ENCODE measurements around the gene HDAC9.

Gene HDAC9

GRCh38 chr7:18753972-18754610 is 258.5 kb downstream of the HDAC9 start:
- Histone ChIP-seq H3K27ac (ENCODE audit: low read depth, low read length) (no peak overlapping the region), H3K27me3 (ENCODE audit: insufficient read depth, low read length) (no peaks in the 10 kb centered on the region), H3K4me3 (ENCODE audit: low read length) (no peak overlapping the region), H3K9me3 (ENCODE audit: insufficient read depth, low read depth, low read length) (no peaks in the 10 kb centered on the region), H3K36me3 (ENCODE audit: insufficient read depth, low read length) (no peaks in the 10 kb centered on the region), H3K4me1 (ENCODE audit: insufficient read depth, low read length) (no peaks in the 10 kb centered on the region), H3K9ac (ENCODE audit: low read depth, low read length) (no peak overlapping the region)
- 92% methylated on average over 2 of the region's 3 CpGs for WGBS

- 82% methylated on average over 2 of the region's 2 CpGs for WGBS
- no peak overlapping the region for H3K4me3 ChIP-seq (ENCODE audit: low read length)
These were observed 259.2 kb downstream of the HDAC9 start for GRCh38 chr7:18754766-18755165.

GRCh38 chr7:18755793-18756192 is 260.2 kb downstream of the HDAC9 start:
- Histone ChIP-seq H3K4me3 (ENCODE audit: low read length) (no peak overlapping the region), H3K36me3 (ENCODE audit: insufficient read depth, low read length) (no peaks in the 10 kb centered on the region), H3K27ac (ENCODE audit: low read depth, low read length) (no peak overlapping the region), H3K4me1 (ENCODE audit: insufficient read depth, low read length) (no peaks in the 10 kb centered on the region), H3K27me3 (ENCODE audit: insufficient read depth, low read length) (no peaks in the 10 kb centered on the region), H3K9ac (ENCODE audit: low read depth, low read length) (no peak overlapping the region), H3K9me3 (ENCODE audit: insufficient read depth, low read depth, low read length) (no peaks in the 10 kb centered on the region)
- 86% methylated on average over 4 of the region's 4 CpGs for WGBS

More at GRCh38 chr7:18754766-18755165, 259.2 kb downstream of the HDAC9 start:
- no peaks in the 10 kb centered on the region for H3K4me1 ChIP-seq (ENCODE audit: insufficient read depth, low read length)
- H3K9ac ChIP-seq (ENCODE audit: low read depth, low read length), result no peak overlapping the region
- H3K27ac ChIP-seq (ENCODE audit: low read depth, low read length), result no peak overlapping the region
- H3K27me3 ChIP-seq (ENCODE audit: insufficient read depth, low read length), result no peaks in the 10 kb centered on the region
- no peaks in the 10 kb centered on the region for H3K36me3 ChIP-seq (ENCODE audit: insufficient read depth, low read length)
- H3K9me3 ChIP-seq (ENCODE audit: insufficient read depth, low read depth, low read length), result no peaks in the 10 kb centered on the region

GRCh38 chr7:18756378-18757050 is 261.0 kb downstream of the HDAC9 start:
- no peaks in the 10 kb centered on the region for H3K36me3 ChIP-seq (ENCODE audit: insufficient read depth, low read length)
- no peaks in the 10 kb centered on the region for H3K9me3 ChIP-seq (ENCODE audit: insufficient read depth, low read depth, low read length)
- H3K27me3 ChIP-seq (ENCODE audit: insufficient read depth, low read length), result no peaks in the 10 kb centered on the region
- no peak overlapping the region for H3K27ac ChIP-seq (ENCODE audit: low read depth, low read length)
- no peak overlapping the region for H3K9ac ChIP-seq (ENCODE audit: low read depth, low read length)
- H3K4me1 ChIP-seq (ENCODE audit: insufficient read depth, low read length), result no peaks in the 10 kb centered on the region
- WGBS, result 98% methylated on average over 6 of the region's 6 CpGs
- no peak overlapping the region for H3K4me3 ChIP-seq (ENCODE audit: low read length)

GRCh38 chr7:18760046-18760445 is 264.5 kb downstream of the HDAC9 start:
- H3K27ac ChIP-seq (ENCODE audit: low read depth, low read length), result no peak overlapping the region
- 92% methylated on average over 5 of the region's 5 CpGs for WGBS
- no peaks in the 10 kb centered on the region for H3K36me3 ChIP-seq (ENCODE audit: insufficient read depth, low read length)
- no peak overlapping the region for H3K4me3 ChIP-seq (ENCODE audit: low read length)
- H3K4me1 ChIP-seq (ENCODE audit: insufficient read depth, low read length), result no peaks in the 10 kb centered on the region; the same call in 1 of the 2 replicates
- H3K27me3 ChIP-seq (ENCODE audit: insufficient read depth, low read length), result no peaks in the 10 kb centered on the region
- no peak overlapping the region for H3K9ac ChIP-seq (ENCODE audit: low read depth, low read length)
- H3K9me3 ChIP-seq (ENCODE audit: insufficient read depth, low read depth, low read length), result no peaks in the 10 kb centered on the region

- no peak overlapping the region for H3K27ac ChIP-seq (ENCODE audit: low read depth, low read length)
- H3K4me3 ChIP-seq (ENCODE audit: low read length), result no peak overlapping the region
- H3K9ac ChIP-seq (ENCODE audit: low read depth, low read length), result no peak overlapping the region
- H3K27me3 ChIP-seq (ENCODE audit: insufficient read depth, low read length), result no peaks in the 10 kb centered on the region
- WGBS, result 89% methylated on average over 7 of the region's 7 CpGs
- H3K9me3 ChIP-seq (ENCODE audit: insufficient read depth, low read depth, low read length), result no peaks in the 10 kb centered on the region
- no peaks in the 10 kb centered on the region; the same call in 1 of the 2 replicates for H3K4me1 ChIP-seq (ENCODE audit: insufficient read depth, low read length)
- no peaks in the 10 kb centered on the region for H3K36me3 ChIP-seq (ENCODE audit: insufficient read depth, low read length)
These were observed 265.3 kb downstream of the HDAC9 start for GRCh38 chr7:18760631-18761445.

GRCh38 chr7:18762189-18762588 is 266.6 kb downstream of the HDAC9 start:
- WGBS, result 86% methylated on average over 3 of the region's 3 CpGs
- H3K9ac ChIP-seq (ENCODE audit: low read depth, low read length), result no peak overlapping the region
- no peak overlapping the region for H3K4me3 ChIP-seq (ENCODE audit: low read length)
- H3K36me3 ChIP-seq (ENCODE audit: insufficient read depth, low read length), result no peaks in the 10 kb centered on the region
- H3K27me3 ChIP-seq (ENCODE audit: insufficient read depth, low read length), result no peaks in the 10 kb centered on the region
- H3K4me1 ChIP-seq (ENCODE audit: insufficient read depth, low read length), result no peaks in the 10 kb centered on the region; the same call in 1 of the 2 replicates
- H3K27ac ChIP-seq (ENCODE audit: low read depth, low read length), result no peak overlapping the region
- H3K9me3 ChIP-seq (ENCODE audit: insufficient read depth, low read depth, low read length), result no peaks in the 10 kb centered on the region

- WGBS, result 85% methylated on average over 2 of the region's 2 CpGs
- Histone ChIP-seq H3K27me3 (ENCODE audit: insufficient read depth, low read length) (no peaks in the 10 kb centered on the region), H3K36me3 (ENCODE audit: insufficient read depth, low read length) (no peaks in the 10 kb centered on the region)
These were observed 272.7 kb downstream of the HDAC9 start for GRCh38 chr7:18768256-18768655.

GRCh38 chr7:18770154-18770811 is 274.7 kb downstream of the HDAC9 start:
- no peaks in the 10 kb centered on the region for H3K27me3 ChIP-seq (ENCODE audit: insufficient read depth, low read length)
- no peak overlapping the region for H3K4me3 ChIP-seq (ENCODE audit: low read length)
- H3K27ac ChIP-seq (ENCODE audit: low read depth, low read length), result no peak overlapping the region
- WGBS, result 87% methylated on average over 7 of the region's 7 CpGs
- H3K9ac ChIP-seq (ENCODE audit: low read depth, low read length), result no peak overlapping the region
- 0 out of 2 replicates have a peak, but pooled peaks cover 9% of the 10 kb centered on the region for H3K4me1 ChIP-seq (ENCODE audit: insufficient read depth, low read length)
- no peaks in the 10 kb centered on the region for H3K36me3 ChIP-seq (ENCODE audit: insufficient read depth, low read length)
- no peaks in the 10 kb centered on the region for H3K9me3 ChIP-seq (ENCODE audit: insufficient read depth, low read depth, low read length)

More at GRCh38 chr7:18768256-18768655, 272.7 kb downstream of the HDAC9 start:
- H3K27ac ChIP-seq (ENCODE audit: low read depth, low read length), result no peak overlapping the region
- no peak overlapping the region for H3K4me3 ChIP-seq (ENCODE audit: low read length)
- H3K9me3 ChIP-seq (ENCODE audit: insufficient read depth, low read depth, low read length), result no peaks in the 10 kb centered on the region
- no peak overlapping the region for H3K9ac ChIP-seq (ENCODE audit: low read depth, low read length)
- H3K4me1 ChIP-seq (ENCODE audit: insufficient read depth, low read length), result 0 out of 2 replicates have a peak, but pooled peaks cover 9% of the 10 kb centered on the region

GRCh38 chr7:18770822-18771221 is 275.3 kb downstream of the HDAC9 start:
- Histone ChIP-seq H3K27ac (ENCODE audit: low read depth, low read length) (no peak overlapping the region), H3K9ac (ENCODE audit: low read depth, low read length) (no peak overlapping the region)
- WGBS, result 20% methylated on average over 3 of the region's 3 CpGs

More at GRCh38 chr7:18770822-18771221, 275.3 kb downstream of the HDAC9 start:
- no peaks in the 10 kb centered on the region for H3K27me3 ChIP-seq (ENCODE audit: insufficient read depth, low read length)
- H3K36me3 ChIP-seq (ENCODE audit: insufficient read depth, low read length), result no peaks in the 10 kb centered on the region
- H3K4me1 ChIP-seq (ENCODE audit: insufficient read depth, low read length), result 0 out of 2 replicates have a peak, but pooled peaks cover 9% of the 10 kb centered on the region
- H3K9me3 ChIP-seq (ENCODE audit: insufficient read depth, low read depth, low read length), result no peaks in the 10 kb centered on the region
- no peak overlapping the region for H3K4me3 ChIP-seq (ENCODE audit: low read length)

Measured in HUES64 (cell line).